CD4-positive, alpha-beta T cell treated with Interleukin-15 for 1 hour (primary cell): ENCODE results near the gene BAZ1A.
"Not testable (repeated sequence)": the region's sequence is repeated elsewhere in the genome, so short reads cannot be mapped to it uniquely, and the experiment has no call there.

Source experiments
- DNase-seq: peaks from one replicate; pipeline ENCODE4 v3.0.0-alpha.2; 2020

BAZ1A gene

GRCh38 chr14:34778744-34779143 lies 96.4 kb downstream of the BAZ1A start:
- DNase-seq, result no peak

GRCh38 chr14:34776611-34777010 lies 98.5 kb downstream of the BAZ1A start:
- DNase-seq, result no peak

GRCh38 chr14:34775922-34776321 lies 99.2 kb downstream of the BAZ1A start:
- no peak for DNase-seq

GRCh38 chr14:34775342-34775741 lies 99.8 kb downstream of the BAZ1A start:
- DNase-seq, result no peak

- DNase-seq, result no peak
Observed at GRCh38 chr14:34770901-34771300, 104.3 kb downstream of the BAZ1A start.

GRCh38 chr14:34766606-34767005 lies 108.6 kb downstream of the BAZ1A start:
- DNase-seq, result no peak

- no peak for DNase-seq
Observed at GRCh38 chr14:34766060-34766459, 109.1 kb downstream of the BAZ1A start.

GRCh38 chr14:34755215-34755614 lies 119.9 kb downstream of the BAZ1A start:
- no peak for DNase-seq

GRCh38 chr14:34754687-34755086 lies 120.5 kb downstream of the BAZ1A start:
- DNase-seq, result no peak

GRCh38 chr14:34750670-34751069 lies 124.5 kb downstream of the BAZ1A start:
- DNase-seq, result no peak

- DNase-seq, result no peak
Observed at GRCh38 chr14:34750233-34750632, 124.9 kb downstream of the BAZ1A start.

GRCh38 chr14:34749408-34749807 lies 125.8 kb downstream of the BAZ1A start:
- DNase-seq, result no peak

GRCh38 chr14:34742270-34743115 lies 132.7 kb downstream of the BAZ1A start:
- DNase-seq, result no peak

GRCh38 chr14:34741840-34742239 lies 133.3 kb downstream of the BAZ1A start:
- no peak for DNase-seq

GRCh38 chr14:34740139-34740538 lies 135.0 kb downstream of the BAZ1A start:
- not testable (repeated sequence) for DNase-seq

- DNase-seq, result not testable (repeated sequence)
Observed at GRCh38 chr14:34737079-34737478, 138.1 kb downstream of the BAZ1A start.

- DNase-seq, result no peak
Observed at GRCh38 chr14:34733245-34733644, 141.9 kb downstream of the BAZ1A start.

GRCh38 chr14:34732802-34733201 lies 142.4 kb downstream of the BAZ1A start:
- no peak for DNase-seq

- no peak for DNase-seq
Observed at GRCh38 chr14:34723867-34724266, 151.3 kb downstream of the BAZ1A start.

GRCh38 chr14:34722723-34723545 lies 152.2 kb downstream of the BAZ1A start:
- peak; percentile 20 for DNase-seq

GRCh38 chr14:34721129-34721528 lies 154.0 kb downstream of the BAZ1A start:
- no peak for DNase-seq

GRCh38 chr14:34718750-34719304 lies 156.3 kb downstream of the BAZ1A start:
- no peak for DNase-seq

- no peak for DNase-seq
Observed at GRCh38 chr14:34715127-34715863, 159.9 kb downstream of the BAZ1A start.
